ENCODE results near the gene PRDX3. TPM values are rescaled to one million over a fixed set of nuclear protein-coding genes. Genes with fewer than 3 reads are reported as not detected.

The PRDX3 gene
- total RNA-seq, 1 experiment from 2014 or later = 293 TPM

GRCh38 chr10:119135513-119135881 lies 43.1 kb downstream of the PRDX3 start:
- Histone ChIP-seq H3K36me3 (ENCODE audit: insufficient read depth, low read length) (peaks cover 14% of the 10 kb centered on the region), H3K27ac (ENCODE audit: low read length) (no peak overlapping the region), H3K9me2 (replicated peaks; ENCODE audit: insufficient read depth, low read length) (no peaks in the 10 kb centered on the region), H3K4me2 (ENCODE audit: low read depth, low read length, poor library complexity, severe bottlenecking) (no peak overlapping the region), H3K4me3 (ENCODE audit: low read length) (no peak overlapping the region), H3K9me3 (ENCODE audit: low read length) (no peaks in the 10 kb centered on the region), H3K27me3 (ENCODE audit: low read length) (no peaks in the 10 kb centered on the region), H3K4me1 (ENCODE audit: low read length) (peaks cover 40% of the 10 kb centered on the region), H2AFZ (ENCODE audit: low read length) (no peak overlapping the region), H4K20me1 (ENCODE audit: insufficient read depth, low read depth, low read length) (no peaks in the 10 kb centered on the region), H3K9ac (ENCODE audit: low read length) (no peak overlapping the region), H3K79me2 (ENCODE audit: low read length) (no peaks in the 10 kb centered on the region)
- no peak for DNase-seq

DNA sequence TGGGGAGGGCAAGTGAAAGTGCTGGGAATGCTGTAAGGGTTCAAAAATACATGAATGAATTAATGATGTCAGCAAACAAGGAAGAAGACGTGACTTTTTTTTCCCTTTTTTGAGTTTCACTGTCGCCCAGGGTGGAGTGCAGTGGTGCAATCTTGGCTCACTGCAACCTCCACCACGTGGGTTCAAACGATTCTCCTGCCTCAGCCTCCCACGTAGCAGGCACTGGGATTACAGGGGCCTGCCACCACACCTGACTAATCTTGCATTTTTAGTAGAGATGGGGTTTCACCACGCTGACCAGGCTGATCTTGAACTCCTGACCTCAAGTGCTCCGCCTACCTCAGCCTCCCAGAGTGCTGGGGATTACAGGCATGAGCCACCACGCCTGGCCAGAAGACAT lies 44.7 kb downstream of the PRDX3 start:
- no peak overlapping the region for H3K9ac ChIP-seq (ENCODE audit: low read length)
- no peak for DNase-seq
- no peak overlapping the region for H3K4me3 ChIP-seq (ENCODE audit: low read length)
- peaks cover 43% of the 10 kb centered on the region for H3K4me1 ChIP-seq (ENCODE audit: low read length)
- H2AFZ ChIP-seq (ENCODE audit: low read length) = no peak overlapping the region
- no peaks in the 10 kb centered on the region for H3K9me2 ChIP-seq (replicated peaks; ENCODE audit: insufficient read depth, low read length)
- H3K36me3 ChIP-seq (ENCODE audit: insufficient read depth, low read length) = peaks cover 17% of the 10 kb centered on the region
- no peaks in the 10 kb centered on the region for H3K79me2 ChIP-seq (ENCODE audit: low read length)
- no peaks in the 10 kb centered on the region for H3K27me3 ChIP-seq (ENCODE audit: low read length)
- no peaks in the 10 kb centered on the region for H3K9me3 ChIP-seq (ENCODE audit: low read length)
- H3K27ac ChIP-seq (ENCODE audit: low read length) = no peak overlapping the region
- no peaks in the 10 kb centered on the region for H4K20me1 ChIP-seq (ENCODE audit: insufficient read depth, low read depth, low read length)
- H3K4me2 ChIP-seq (ENCODE audit: low read depth, low read length, poor library complexity, severe bottlenecking) = no peak overlapping the region

DNA sequence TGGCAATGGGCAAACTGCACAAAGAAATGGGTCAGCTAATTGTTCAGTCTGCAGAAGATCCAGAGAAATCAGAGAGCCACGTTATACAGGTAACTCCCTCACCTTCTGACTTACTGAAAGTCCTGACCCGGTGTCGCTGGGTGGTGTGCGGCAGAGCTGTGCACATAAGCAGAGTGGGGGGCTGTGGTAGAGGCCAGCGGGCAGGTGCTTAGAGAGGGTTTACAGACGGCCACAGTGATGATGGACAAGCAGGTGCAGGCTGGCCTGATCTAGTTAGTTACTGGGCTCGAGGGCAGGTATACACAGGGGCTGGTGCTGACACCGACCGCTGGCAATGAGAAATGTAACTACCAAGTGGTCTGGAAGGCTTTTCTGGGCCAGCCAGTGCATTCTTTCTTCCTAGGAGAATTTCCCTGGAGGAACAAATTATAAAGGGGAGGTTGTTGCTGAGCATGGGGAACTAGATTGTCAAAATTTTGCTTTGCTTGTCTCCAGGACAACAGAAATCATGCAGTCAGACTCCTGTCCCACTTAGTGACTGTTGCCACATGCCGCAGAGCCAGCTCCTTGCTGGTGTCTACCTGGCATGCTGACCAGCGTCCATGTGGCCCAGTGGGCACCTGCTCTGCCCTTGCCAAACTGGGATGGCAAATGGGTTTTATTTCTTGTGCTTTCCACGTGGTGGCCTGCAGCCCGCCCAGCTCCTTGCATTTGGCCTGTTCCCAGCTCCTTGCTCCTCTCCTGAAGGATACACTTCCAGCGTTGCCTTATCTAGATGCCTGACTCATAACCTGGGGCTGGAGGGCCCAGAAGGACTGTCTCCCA lies 45.9 kb downstream of the PRDX3 start:
- no peak overlapping the region for H3K4me2 ChIP-seq (ENCODE audit: low read depth, low read length, poor library complexity, severe bottlenecking)
- H3K4me1 ChIP-seq (ENCODE audit: low read length) = peaks cover 35% of the 10 kb centered on the region
- no peak overlapping the region for H3K9ac ChIP-seq (ENCODE audit: low read length)

DNA sequence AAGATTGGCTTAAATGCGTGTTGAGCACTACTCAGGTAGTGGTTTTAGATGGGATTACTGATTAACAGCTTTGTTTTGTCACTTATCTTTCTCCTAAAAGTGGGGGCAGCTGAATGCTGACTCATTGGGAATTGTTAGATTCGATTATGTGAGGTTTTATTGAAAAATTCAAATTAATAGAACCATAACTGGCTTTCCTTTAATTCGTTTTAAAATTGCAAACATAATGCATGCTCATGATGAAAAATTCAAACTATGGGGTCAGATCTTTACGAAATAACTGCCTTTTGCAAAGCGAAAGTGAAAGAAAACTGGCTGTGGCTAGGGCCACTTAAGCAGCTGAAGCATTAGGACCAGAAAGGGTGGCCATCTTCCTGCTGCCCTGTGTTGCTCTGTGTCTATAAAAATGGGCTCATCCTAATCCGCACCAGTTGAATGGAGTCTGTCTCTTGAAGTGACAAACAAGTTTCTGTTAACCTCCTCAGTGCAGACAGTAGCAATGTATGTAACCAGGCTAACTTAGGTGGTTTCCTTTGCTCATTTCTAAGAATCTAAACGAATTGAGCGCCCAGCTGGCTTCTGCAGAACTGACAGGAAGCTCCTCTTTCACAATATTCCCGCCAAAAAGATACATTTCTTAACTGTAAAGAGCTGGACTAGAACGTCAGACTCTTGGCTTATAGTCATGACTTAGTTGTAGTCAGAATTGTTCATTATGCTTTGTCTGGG lies 46.9 kb downstream of the PRDX3 start:
- H3K9ac ChIP-seq (ENCODE audit: low read length) = peak overlapping the region; percentile 59
- peak overlapping the region; percentile 84 for H3K4me2 ChIP-seq (ENCODE audit: low read depth, low read length, poor library complexity, severe bottlenecking)
- peaks cover 27% of the 10 kb centered on the region for H3K4me1 ChIP-seq (ENCODE audit: low read length)
- peaks cover 15% of the 10 kb centered on the region for H3K36me3 ChIP-seq (ENCODE audit: insufficient read depth, low read length)
- H4K20me1 ChIP-seq (ENCODE audit: insufficient read depth, low read depth, low read length) = no peaks in the 10 kb centered on the region
- no peaks in the 10 kb centered on the region for H3K79me2 ChIP-seq (ENCODE audit: low read length)
- H3K9me3 ChIP-seq (ENCODE audit: low read length) = no peaks in the 10 kb centered on the region
- peak overlapping the region; percentile 2; the same call in 1 of the 2 replicates for H2AFZ ChIP-seq (ENCODE audit: low read length)
- peak overlapping the region; percentile 82 for H3K27ac ChIP-seq (ENCODE audit: low read length)
- no peaks in the 10 kb centered on the region for H3K9me2 ChIP-seq (replicated peaks; ENCODE audit: insufficient read depth, low read length)
- H3K27me3 ChIP-seq (ENCODE audit: low read length) = no peaks in the 10 kb centered on the region
- no peak for DNase-seq
- peak overlapping the region; percentile 59 for H3K4me3 ChIP-seq (ENCODE audit: low read length)

More for the DNA sequence above, 45.9 kb downstream of the PRDX3 start:
- H3K36me3 ChIP-seq (ENCODE audit: insufficient read depth, low read length) = peaks cover 15% of the 10 kb centered on the region
- H3K27ac ChIP-seq (ENCODE audit: low read length) = no peak overlapping the region
- H3K9me3 ChIP-seq (ENCODE audit: low read length) = no peaks in the 10 kb centered on the region
- no peaks in the 10 kb centered on the region for H3K9me2 ChIP-seq (replicated peaks; ENCODE audit: insufficient read depth, low read length)
- H3K79me2 ChIP-seq (ENCODE audit: low read length) = no peaks in the 10 kb centered on the region
- H3K27me3 ChIP-seq (ENCODE audit: low read length) = no peaks in the 10 kb centered on the region
- no peak overlapping the region for H3K4me3 ChIP-seq (ENCODE audit: low read length)
- H2AFZ ChIP-seq (ENCODE audit: low read length) = no peak overlapping the region
- no peak for DNase-seq
- no peaks in the 10 kb centered on the region for H4K20me1 ChIP-seq (ENCODE audit: insufficient read depth, low read depth, low read length)

- Histone ChIP-seq H3K79me2 (ENCODE audit: low read length) (no peaks in the 10 kb centered on the region), H3K36me3 (ENCODE audit: insufficient read depth, low read length) (peaks cover 22% of the 10 kb centered on the region), H3K9ac (ENCODE audit: low read length) (no peak overlapping the region), H3K4me2 (ENCODE audit: low read depth, low read length, poor library complexity, severe bottlenecking) (no peak overlapping the region), H3K4me3 (ENCODE audit: low read length) (no peak overlapping the region), H3K27ac (ENCODE audit: low read length) (no peak overlapping the region), H3K9me2 (replicated peaks; ENCODE audit: insufficient read depth, low read length) (no peaks in the 10 kb centered on the region), H4K20me1 (ENCODE audit: insufficient read depth, low read depth, low read length) (no peaks in the 10 kb centered on the region), H3K4me1 (ENCODE audit: low read length) (peaks cover 18% of the 10 kb centered on the region), H3K27me3 (ENCODE audit: low read length) (no peaks in the 10 kb centered on the region), H2AFZ (ENCODE audit: low read length) (no peak overlapping the region), H3K9me3 (ENCODE audit: low read length) (no peaks in the 10 kb centered on the region)
- no peak for DNase-seq
These were observed 48.9 kb downstream of the PRDX3 start for GRCh38 chr10:119129721-119130120.

DNA sequence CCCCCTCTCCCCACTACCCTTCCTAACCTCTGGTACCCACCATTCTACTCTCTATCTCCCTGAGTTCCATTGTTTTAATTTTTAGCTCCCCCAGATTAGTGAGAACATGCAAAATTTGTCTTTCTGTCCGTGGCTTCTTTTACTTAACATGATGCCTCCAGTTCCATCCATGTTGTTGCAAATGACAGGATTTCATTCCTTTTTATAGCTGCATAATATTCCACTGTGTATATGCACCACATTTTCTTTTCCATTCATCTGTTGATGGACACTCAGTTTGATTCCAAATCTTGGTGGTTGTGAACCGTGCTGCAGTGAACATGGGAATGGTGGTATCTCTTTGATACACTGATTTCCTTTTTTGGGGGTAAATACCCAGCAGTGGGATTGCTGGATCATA lies 52.7 kb downstream of the PRDX3 start:
- no peak overlapping the region for H3K9ac ChIP-seq (ENCODE audit: low read length)
- H4K20me1 ChIP-seq (ENCODE audit: insufficient read depth, low read depth, low read length) = no peaks in the 10 kb centered on the region
- no peak overlapping the region for H3K4me2 ChIP-seq (ENCODE audit: low read depth, low read length, poor library complexity, severe bottlenecking)
- no peaks in the 10 kb centered on the region for H3K27me3 ChIP-seq (ENCODE audit: low read length)
- no peak overlapping the region for H3K4me3 ChIP-seq (ENCODE audit: low read length)
- peaks cover 15% of the 10 kb centered on the region for H3K36me3 ChIP-seq (ENCODE audit: insufficient read depth, low read length)
- H3K27ac ChIP-seq (ENCODE audit: low read length) = no peak overlapping the region
- no peaks in the 10 kb centered on the region for H3K9me2 ChIP-seq (replicated peaks; ENCODE audit: insufficient read depth, low read length)
- H3K9me3 ChIP-seq (ENCODE audit: low read length) = no peaks in the 10 kb centered on the region
- H3K4me1 ChIP-seq (ENCODE audit: low read length) = peaks cover 7% of the 10 kb centered on the region
- DNase-seq = no peak
- no peak overlapping the region for H2AFZ ChIP-seq (ENCODE audit: low read length)
- H3K79me2 ChIP-seq (ENCODE audit: low read length) = no peaks in the 10 kb centered on the region

DNA sequence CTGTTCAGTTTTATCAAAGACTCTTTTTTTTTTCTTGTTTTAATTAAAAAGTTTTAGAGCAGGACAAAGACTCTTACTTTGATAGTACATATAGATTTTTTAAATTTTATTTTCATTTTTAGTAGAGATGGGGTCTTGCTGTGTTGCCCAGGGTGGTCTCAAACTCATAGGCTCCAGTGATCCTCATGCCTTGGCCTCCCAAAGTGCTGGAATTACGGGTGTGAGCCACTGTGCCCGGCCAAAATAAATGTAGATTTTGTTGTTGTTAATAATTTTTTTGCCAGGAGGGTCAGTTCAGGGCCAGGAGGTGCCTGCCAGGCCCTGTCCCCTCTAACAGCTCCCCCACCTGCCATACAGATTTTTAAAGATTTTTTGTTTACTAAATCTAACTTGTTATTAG lies 57.7 kb downstream of the PRDX3 start:
- H3K9ac ChIP-seq (ENCODE audit: low read length) = no peak overlapping the region
- H3K9me3 ChIP-seq (ENCODE audit: low read length) = no peaks in the 10 kb centered on the region
- H3K27me3 ChIP-seq (ENCODE audit: low read length) = no peaks in the 10 kb centered on the region
- no peaks in the 10 kb centered on the region for H3K9me2 ChIP-seq (replicated peaks; ENCODE audit: insufficient read depth, low read length)
- H3K79me2 ChIP-seq (ENCODE audit: low read length) = no peaks in the 10 kb centered on the region
- no peaks in the 10 kb centered on the region for H4K20me1 ChIP-seq (ENCODE audit: insufficient read depth, low read depth, low read length)
- H3K27ac ChIP-seq (ENCODE audit: low read length) = 0 out of 2 replicates have a peak overlapping the region, but pooled peaks have one; percentile 22
- no peak overlapping the region for H3K4me2 ChIP-seq (ENCODE audit: low read depth, low read length, poor library complexity, severe bottlenecking)
- H3K4me1 ChIP-seq (ENCODE audit: low read length) = peaks cover 7% of the 10 kb centered on the region; the same call in 1 of the 2 replicates
- no peak overlapping the region for H3K4me3 ChIP-seq (ENCODE audit: low read length)
- H2AFZ ChIP-seq (ENCODE audit: low read length) = no peak overlapping the region
- DNase-seq = no peak
- H3K36me3 ChIP-seq (ENCODE audit: insufficient read depth, low read length) = peaks cover 17% of the 10 kb centered on the region

DNA sequence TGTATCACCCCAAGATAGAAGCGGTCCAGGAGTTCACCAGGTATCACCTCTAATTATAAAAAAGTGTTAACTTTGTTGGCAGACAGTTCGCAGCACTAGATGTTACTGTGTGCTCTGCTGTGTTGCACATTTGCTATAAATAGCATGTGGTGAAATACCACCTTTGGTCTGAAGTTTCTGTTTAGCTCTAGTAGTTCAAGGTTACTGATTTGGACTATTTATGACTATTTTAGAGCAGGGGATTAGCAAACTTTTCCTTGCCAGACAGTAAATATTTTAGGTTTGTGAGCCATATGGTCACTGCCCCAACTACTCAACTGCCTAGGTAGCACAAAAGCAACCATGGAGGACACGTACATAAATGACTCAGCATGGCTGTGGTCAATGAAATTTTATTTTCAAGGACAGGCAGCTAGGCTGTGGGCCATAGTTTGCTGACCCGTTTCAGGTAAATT lies 58.2 kb downstream of the PRDX3 start:
- Histone ChIP-seq H3K27me3 (ENCODE audit: low read length) (no peaks in the 10 kb centered on the region), H3K4me1 (ENCODE audit: low read length) (peaks cover 7% of the 10 kb centered on the region; the same call in 1 of the 2 replicates), H3K9me3 (ENCODE audit: low read length) (no peaks in the 10 kb centered on the region), H3K4me3 (ENCODE audit: low read length) (no peak overlapping the region), H3K9me2 (replicated peaks; ENCODE audit: insufficient read depth, low read length) (no peaks in the 10 kb centered on the region), H3K36me3 (ENCODE audit: insufficient read depth, low read length) (peaks cover 17% of the 10 kb centered on the region), H3K27ac (ENCODE audit: low read length) (0 out of 2 replicates have a peak overlapping the region, but pooled peaks have one; percentile 22), H3K4me2 (ENCODE audit: low read depth, low read length, poor library complexity, severe bottlenecking) (no peak overlapping the region), H2AFZ (ENCODE audit: low read length) (no peak overlapping the region), H3K9ac (ENCODE audit: low read length) (no peak overlapping the region), H3K79me2 (ENCODE audit: low read length) (no peaks in the 10 kb centered on the region), H4K20me1 (ENCODE audit: insufficient read depth, low read depth, low read length) (no peaks in the 10 kb centered on the region)
- no peak for DNase-seq
